NOMO-1 treated with DMSO at 0.1 percent for 48 hours (cell line): ENCODE results near the gene DERL3.

Experiments
- DNase-seq: peaks from one replicate; lab custom pipeline; 2025; ENCODE audit not compliant: unreplicated experiment; lab: John Stamatoyannopoulos, UW

DERL3 gene

DNA sequence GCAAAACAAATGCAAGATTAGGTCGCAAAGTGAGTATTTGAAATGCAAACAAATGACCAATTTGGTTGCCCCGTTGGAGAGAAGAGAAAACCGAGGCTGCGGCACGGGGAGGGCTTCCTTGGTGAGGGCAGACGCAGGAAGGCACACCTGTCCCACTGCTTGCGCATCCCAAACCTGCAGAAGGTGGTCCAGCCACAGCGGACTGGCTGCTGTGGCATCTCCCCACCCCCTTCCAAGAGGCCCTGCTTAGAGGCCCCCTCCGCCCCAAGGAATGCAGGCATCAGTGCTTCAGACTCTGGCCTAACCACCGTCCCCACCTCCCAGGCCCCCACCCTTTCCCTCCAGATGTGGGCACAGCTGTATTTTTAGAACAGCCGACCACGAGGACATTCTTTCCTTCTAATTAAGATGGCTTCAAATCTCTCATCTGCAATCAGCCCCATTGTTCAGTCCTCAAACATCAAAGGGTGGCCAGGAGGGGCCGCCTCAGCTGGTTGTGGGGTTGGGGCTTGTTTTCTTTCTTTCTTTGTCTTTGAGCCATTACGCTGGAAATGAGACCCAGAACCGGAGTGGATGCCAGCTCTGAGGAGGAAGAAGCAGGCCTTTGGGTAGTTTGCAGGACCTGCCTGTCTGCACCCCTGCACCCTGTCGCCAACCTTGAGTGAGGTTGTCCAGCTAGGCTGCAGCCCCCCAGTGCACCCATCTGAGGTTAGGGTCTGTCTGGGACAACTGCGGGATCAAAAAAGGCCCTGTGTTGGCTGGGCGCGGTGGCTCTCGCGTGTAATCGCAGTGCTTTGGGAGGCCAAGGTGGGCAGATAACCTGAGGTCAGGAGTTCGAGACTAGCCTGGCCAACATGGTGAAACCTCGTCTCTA is 9.4 kb upstream of the DERL3 start:
- DNase-seq, result no peak

- DNase-seq, result no peak
These were observed 8.6 kb upstream of the DERL3 start for GRCh38 chr22:23847310-23847920.

- DNase-seq, result no peak
These were observed 7.3 kb upstream of the DERL3 start for GRCh38 chr22:23846081-23846469.

DNA sequence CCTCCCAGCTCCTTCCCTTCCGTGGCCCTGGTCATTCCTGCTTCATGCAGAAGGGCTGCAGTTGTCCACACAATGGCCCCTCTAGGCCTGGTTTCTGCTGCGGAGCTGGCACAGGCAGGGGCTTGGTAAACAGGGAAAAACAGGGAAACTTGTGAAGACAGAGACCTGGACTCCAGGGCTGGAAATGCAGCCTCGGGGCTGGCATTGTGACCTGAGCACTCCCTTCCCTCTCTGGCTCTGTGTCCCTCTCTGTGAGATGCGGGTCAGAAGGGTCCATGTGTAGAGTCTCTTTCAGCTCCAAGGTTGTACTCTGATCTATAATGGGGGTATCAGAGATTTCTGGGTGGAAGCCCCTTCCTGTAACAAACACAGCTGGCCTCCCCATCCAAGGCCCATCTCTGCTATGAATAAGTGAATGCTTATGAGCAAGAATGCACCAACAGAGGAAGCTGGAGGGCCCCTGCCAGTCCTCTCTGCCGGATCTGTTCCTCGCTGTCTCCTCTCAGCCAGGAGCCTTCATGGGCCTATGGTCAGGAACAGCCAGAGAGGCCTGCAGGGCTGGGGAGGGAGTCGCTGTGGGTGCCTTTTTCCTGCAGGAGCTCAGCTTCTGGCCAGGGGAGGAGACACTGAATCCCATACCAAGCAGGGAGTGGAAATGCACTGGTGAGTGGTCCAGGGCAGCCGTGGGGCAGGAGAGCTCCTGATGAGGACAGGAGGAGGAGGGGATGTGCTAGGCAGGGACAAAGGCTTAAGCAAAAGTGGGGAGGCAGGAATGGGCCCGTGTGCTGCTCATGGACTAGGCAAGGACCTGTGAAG is 6.7 kb upstream of the DERL3 start:
- no peak for DNase-seq

GRCh38 chr22:23844739-23845202 is 6.0 kb upstream of the DERL3 start:
- no peak for DNase-seq

GRCh38 chr22:23842599-23842998 is 3.8 kb upstream of the DERL3 start:
- no peak for DNase-seq

DNA sequence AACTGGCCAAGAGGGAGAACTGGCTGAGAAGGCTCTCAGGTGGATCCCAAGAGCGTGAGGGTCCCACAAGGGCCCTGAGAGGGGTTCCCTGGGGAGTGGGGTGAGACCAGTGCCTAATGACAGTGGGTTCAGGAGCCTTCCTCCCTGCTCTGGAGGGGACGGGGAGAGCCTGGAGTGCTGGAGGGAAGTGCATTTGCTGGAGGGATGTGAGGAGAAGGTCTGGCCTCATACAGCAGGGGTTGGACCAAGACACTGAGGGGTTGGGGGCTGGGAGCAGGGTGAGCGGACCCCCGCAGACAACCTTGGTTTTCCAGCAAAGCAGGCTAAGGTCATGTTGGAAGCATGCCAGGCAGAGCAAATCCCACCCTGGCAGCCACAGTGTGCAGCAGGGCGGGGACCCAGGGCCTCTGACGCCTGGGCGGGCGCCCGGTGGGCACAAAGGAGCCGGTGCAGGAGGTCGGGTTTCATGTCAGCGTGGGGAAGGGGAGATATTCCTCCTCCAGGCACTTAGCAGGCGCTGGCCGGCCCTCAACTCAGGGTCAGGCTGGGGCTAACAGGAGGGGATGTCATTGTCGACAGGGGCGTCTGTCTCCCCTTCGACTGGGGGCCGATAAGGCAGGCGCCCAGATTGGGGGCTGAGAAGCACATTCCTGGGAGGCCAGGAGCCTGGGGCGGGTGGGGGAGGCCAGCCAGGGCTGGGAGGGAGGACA is 3.1 kb upstream of the DERL3 start:
- no peak for DNase-seq

DNA sequence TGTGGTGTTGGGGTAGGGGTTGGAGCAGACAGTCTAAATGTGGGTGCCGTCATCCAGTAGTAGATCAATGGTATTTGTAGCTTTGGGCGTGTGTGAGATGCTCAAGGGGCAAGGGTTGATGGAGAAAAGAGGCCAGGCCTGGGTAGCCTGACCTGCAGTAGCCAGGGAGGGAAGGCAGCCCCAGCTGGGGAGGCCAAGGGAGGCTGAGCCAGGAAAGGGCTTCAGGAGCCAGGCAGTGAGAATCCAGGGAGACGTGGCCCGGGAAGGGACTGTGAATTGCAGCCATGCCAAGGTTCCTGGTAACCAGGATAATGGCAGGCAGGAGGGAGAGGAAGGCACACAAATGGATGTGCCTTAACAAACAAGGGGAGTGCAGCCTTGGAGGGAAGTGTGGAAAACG is 2.5 kb upstream of the DERL3 start:
- DNase-seq, result no peak

- no peak for DNase-seq
These were observed 1.2 kb upstream of the DERL3 start for GRCh38 chr22:23840026-23840425.

DNA sequence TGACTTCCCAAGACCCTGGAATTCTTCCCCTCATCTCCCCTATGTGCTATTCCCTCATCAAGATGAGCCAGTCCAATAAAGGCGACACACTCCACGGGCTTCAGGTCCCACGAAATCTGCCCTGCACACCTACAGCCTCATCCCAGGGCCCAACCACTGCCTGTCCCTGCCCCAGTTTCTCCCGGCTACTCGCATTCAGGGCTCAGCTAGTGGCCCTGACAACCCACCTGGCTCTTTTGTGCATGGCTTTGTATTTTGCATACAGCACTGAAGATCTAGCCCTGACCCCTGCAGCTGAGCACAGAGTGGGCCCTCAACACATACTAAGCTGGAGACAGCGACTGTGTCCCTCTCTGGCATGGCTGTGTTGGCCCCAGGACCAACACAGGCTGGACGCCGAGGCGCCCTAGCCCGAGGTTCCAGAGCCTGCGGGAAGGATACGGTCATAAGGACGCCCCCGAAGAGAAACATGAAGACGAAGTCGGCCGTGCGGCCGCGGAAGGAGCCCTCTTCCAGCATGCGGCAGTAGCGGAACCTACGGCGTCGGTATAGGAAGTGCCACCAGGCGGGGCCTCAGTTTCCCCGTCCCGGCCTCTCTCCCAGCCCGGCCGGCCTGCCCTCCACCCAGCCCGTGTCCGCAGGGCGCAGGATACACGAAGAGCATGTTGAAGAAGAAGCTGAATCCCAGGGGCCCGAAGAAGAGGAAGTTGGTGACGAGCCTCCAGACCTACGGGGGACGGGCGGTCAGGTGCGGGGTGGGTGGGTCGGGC is 710 bp downstream of the DERL3 start:
- DNase-seq, result peak; percentile 75

GRCh38 chr22:23837496-23837859 is 1.3 kb downstream of the DERL3 start:
- DNase-seq, result no peak

DNA sequence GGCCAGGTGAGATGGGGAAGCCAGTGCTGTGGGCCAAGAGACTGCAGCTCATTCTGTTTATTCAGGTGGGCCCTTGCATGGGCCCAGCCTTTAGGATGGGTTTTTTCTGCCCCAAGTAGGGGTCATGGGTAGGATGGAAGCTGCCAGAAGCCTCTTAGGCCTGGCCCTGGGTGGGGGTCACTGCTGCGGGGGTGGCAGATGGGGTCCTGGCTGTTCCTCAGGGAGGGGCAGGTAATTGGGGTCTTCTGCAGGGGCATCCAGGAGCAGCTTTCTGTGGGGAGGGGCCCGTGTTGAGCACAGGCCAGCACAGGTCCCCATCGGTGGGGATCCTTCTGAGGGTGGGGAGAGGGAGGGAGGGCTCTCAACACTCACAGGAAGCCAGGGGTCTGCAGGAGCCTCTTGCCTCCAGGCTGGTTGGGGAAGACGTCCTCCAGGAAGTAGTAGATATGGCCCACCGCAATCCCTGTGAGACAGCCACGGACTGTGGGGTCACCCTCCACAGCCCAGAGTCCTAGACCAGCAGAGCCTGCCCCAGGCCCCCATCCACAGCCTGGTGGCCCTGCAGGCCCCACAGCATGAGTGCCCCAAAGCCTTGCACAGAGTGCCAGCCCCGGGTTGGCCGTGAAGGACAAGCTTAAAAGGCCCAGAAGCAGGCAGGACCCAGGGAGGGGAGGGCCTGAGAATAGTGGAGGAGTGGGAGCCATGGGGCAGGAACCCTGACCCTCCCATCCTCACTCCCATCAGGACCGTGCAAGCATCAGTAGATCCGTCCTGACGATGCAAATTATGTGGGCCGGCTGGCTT is 1.9 kb downstream of the DERL3 start:
- DNase-seq, result no peak

DNA sequence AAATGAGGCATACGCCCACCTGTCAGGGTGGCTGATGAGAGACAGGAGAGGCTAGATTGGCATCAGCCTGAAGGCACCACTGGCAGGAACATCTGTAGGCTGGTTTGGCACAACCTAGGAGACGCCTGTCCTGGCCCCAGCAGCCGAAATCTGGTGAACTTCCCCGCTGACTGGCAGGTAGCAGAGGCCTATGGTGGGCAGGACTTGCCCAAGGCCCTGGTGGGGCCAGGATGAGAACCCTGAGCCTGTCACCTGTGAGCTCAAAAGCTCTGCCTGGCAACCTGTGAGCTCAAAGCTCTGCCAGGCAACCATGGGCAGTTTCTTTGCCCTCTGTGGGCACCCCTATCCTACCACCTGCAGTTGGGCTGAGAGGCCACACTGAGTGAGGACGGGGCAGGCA is 2.5 kb downstream of the DERL3 start:
- DNase-seq, result no peak

DNA sequence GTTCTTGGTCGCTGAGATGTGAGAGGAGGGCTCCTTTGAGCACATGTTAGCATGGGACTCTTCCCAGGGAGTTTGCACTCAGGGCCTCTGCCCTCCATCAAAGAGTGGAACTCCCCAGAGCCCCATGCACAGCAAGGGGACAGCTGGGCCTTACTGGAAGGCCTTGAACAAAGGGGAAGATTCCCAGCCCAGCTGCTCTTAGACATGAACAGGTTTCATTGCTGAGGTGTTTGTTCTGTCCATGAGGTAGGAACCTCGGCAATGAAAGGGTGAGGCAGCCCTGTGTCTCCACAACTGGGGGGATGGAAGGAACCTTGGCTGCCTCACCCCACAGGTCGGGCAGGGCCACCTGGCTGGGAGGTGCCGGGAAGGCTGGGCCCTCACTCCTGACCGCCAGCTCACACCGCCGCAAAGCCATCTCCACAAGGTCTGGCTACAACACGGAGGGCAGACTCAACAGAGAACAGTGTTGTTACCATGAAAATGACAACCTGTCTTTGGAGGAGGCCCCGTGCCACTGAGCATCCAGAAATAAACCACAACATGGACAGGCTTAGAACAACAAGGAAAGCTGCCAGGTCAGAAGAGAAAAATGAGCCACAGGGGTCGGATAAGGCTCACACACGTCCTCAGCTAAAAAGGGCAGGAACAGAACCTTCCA is 3.2 kb downstream of the DERL3 start:
- no peak for DNase-seq

DNA sequence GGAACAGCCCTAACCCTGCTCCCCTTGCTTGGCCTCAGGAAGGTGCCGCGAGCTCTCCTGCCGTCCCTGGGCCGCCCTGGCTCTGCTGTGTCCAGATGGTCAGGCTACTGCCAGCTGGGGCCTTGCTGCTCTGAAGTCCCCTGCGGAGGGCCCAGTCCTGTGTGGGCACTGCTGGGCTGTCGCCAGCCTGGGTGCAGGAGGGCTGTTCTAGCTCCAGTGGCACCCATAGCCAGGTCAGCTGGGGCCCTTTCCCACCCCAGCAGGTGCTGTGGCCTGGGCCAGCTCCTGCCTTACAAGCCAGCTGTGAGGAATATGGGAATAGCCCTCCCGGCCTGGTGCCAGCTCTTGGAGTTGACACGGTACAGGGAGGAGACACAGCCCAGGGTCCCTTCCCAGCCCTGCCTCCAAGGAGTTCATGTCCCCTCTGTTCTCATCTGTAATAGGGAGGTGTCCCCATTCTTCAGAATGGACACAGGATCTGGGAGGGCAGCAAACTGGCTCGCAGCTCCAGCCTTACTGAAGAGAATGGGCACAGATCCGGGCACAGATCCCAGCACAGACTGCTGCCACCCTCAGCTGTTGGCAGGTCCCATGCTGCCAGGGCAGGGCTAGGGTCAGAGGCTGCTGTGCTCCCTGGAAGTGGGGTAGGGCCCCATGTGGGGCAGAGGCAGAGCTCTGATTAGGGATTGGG is 3.9 kb downstream of the DERL3 start:
- no peak for DNase-seq

DNA sequence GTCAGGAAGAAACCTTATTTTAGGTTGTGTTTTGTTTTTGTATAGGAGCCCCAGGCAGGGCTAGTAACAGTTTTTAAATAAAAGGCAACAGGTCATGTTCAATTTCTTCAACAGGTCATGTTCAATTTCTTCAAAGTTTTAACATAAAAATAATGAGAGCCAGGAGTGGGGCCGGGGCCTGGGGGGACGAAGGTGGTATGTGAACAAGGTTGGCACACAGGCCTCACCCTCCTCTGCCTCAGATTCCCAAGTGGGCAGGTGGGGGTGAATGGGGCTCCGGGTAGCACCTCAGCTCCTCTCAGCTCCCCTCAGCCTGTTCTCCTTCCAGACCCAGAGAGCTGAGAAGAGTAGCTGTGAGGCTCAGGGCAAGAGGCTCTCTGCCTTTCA is 4.4 kb downstream of the DERL3 start:
- no peak for DNase-seq

DNA sequence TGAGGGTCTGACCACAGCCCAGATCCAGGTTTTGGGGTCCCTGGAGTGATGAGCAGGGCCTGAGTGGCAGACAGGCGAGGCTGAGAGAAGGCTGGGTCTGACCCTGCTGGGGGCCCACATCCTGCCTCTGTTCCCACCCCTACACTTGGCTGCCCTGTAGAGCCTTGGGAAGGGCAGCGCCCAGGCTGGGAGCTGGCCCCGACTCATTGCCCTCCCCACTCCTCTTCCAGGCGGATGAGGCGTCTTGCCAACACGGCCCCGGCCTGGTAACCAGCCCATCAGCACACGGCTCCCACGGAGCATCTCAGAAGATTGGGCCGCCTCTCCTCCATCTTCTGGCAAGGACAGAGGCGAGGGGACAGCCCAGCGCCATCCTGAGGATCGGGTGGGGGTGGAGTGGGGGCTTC is 4.9 kb downstream of the DERL3 start:
- DNase-seq, result no peak

DNA sequence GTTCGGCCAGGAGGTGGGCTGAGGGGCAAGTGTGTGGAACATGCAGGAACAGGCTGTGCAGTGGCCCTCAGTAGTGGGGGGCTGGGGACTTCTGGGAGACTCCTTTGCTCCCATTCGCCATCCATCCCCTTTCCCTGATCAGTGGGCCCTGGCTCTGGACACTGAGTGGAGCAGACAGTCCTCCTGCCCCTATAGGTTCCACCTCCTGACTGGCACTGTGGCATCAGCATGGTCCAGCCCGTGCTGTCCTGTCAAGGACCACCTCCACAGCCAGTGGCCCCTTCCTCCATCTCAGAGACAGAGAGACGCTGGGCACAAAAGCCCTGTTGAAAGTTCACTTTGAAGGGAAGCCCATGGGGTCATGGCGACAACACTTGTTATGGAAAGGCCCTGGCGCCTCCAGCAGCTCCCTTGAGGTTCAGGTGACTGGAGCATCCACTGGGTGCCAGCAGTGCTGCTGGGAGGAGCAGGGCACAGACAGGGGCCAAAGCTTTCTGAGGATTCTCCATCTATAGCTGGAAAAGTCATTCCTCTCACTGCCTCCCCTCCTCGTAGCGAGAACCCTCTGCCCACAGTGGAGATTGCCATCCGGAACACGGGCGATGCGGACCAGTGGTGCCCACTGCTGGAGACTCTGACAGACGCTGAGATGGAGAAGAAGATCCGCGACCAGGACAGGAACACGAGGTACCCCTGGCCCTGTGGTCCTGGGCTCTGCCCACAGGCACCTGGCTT is 5.6 kb downstream of the DERL3 start:
- no peak for DNase-seq
